Measurements from ENCODE around the gene ARPP19.
"Not testable (repeated sequence)": the region's sequence is repeated elsewhere in the genome, so short reads cannot be mapped to it uniquely, and the experiment has no call there.

The ARPP19 gene

GRCh38 chr15:52546031-52546751, 22.6 kb downstream of the ARPP19 start:
- no peak for DNase-seq

GRCh38 chr15:52540374-52541012, 28.3 kb downstream of the ARPP19 start:
- no peak for DNase-seq

- no peak for DNase-seq
Measured at GRCh38 chr15:52537459-52537858, 31.4 kb downstream of the ARPP19 start.

GRCh38 chr15:52532427-52532826, 36.4 kb downstream of the ARPP19 start:
- DNase-seq, result no peak

- no peak for DNase-seq
Measured at GRCh38 chr15:52529940-52530339, 38.9 kb downstream of the ARPP19 start.

GRCh38 chr15:52529341-52529924, 39.4 kb downstream of the ARPP19 start:
- DNase-seq, result no peak

- DNase-seq, result peak; percentile 3 to 54
Measured at GRCh38 chr15:52528564-52529340, 40.1 kb downstream of the ARPP19 start, which contains the start of gene MYO5A. Gene MYO5A, minus strand, starts transcription at chr15:52528880. Its CDS starts 74 bp downstream, at chr15:52528806.

GRCh38 chr15:52527911-52528563, 40.8 kb downstream of the ARPP19 start:
- no peak for DNase-seq

- DNase-seq, result no peak
Measured at GRCh38 chr15:52527196-52527910, 41.5 kb downstream of the ARPP19 start.

- no peak for DNase-seq
Measured at GRCh38 chr15:52524223-52525136, 44.4 kb downstream of the ARPP19 start.

GRCh38 chr15:52523647-52524046, 45.2 kb downstream of the ARPP19 start:
- DNase-seq, result no peak

GRCh38 chr15:52523192-52523591, 45.6 kb downstream of the ARPP19 start:
- no peak for DNase-seq

- DNase-seq, result no peak
Measured at GRCh38 chr15:52521682-52522081, 47.1 kb downstream of the ARPP19 start.

- no peak for DNase-seq
Measured at GRCh38 chr15:52520421-52520820, 48.4 kb downstream of the ARPP19 start.

- no peak for DNase-seq
Measured at GRCh38 chr15:52518487-52519371, 50.1 kb downstream of the ARPP19 start.

- no peak for DNase-seq
Measured at GRCh38 chr15:52517014-52517413, 51.8 kb downstream of the ARPP19 start.

GRCh38 chr15:52515343-52515742, 53.5 kb downstream of the ARPP19 start:
- DNase-seq, result no peak

GRCh38 chr15:52514482-52514881, 54.3 kb downstream of the ARPP19 start:
- no peak for DNase-seq

- DNase-seq, result not testable (repeated sequence)
Measured at GRCh38 chr15:52512869-52513268, 56.0 kb downstream of the ARPP19 start.

GRCh38 chr15:52511084-52511483, 57.7 kb downstream of the ARPP19 start:
- no peak for DNase-seq
